BLaER1 (cell line): ENCODE data around the gene CTBP1.

ENCODE experiments used
- H3K27ac ChIP-seq: shearing (Covaris generic); formaldehyde crosslinking; 2 replicates; pipeline ENCODE4 v1.8.1; 2022
- H3K27me3 ChIP-seq: shearing (Covaris generic); formaldehyde crosslinking; 2 replicates; pipeline ENCODE4 v1.8.1; 2022
- H3K36me3 ChIP-seq: shearing (Covaris generic); formaldehyde crosslinking; 2 replicates; pipeline ENCODE4 v1.8.1; 2022
- H3K4me1 ChIP-seq: shearing (Covaris generic); formaldehyde crosslinking; 2 replicates; pipeline ENCODE4 v1.8.1; 2022
- H3K4me2 ChIP-seq: shearing (Covaris generic); formaldehyde crosslinking; 2 replicates; pipeline ENCODE4 v1.8.1; 2022
- H3K4me3 ChIP-seq: shearing (Covaris generic); formaldehyde crosslinking; 2 replicates; pipeline ENCODE4 v1.8.1; 2022
- H3K9ac ChIP-seq: shearing (Covaris generic); formaldehyde crosslinking; 2 replicates; pipeline ENCODE4 v1.8.1; 2022
- H3K9me3 ChIP-seq: shearing (Covaris generic); formaldehyde crosslinking; 2 replicates; pipeline ENCODE4 v1.8.1; 2022
- H4K20me1 ChIP-seq: shearing (Covaris generic); formaldehyde crosslinking; 2 replicates; pipeline ENCODE4 v1.8.1; 2022
- Cebpa-rat ChIP-seq: shearing (Covaris generic); IDR thresholded peaks from 2 replicates; pipeline ENCODE4 v1.8.1; 2022

The CTBP1 gene

DNA sequence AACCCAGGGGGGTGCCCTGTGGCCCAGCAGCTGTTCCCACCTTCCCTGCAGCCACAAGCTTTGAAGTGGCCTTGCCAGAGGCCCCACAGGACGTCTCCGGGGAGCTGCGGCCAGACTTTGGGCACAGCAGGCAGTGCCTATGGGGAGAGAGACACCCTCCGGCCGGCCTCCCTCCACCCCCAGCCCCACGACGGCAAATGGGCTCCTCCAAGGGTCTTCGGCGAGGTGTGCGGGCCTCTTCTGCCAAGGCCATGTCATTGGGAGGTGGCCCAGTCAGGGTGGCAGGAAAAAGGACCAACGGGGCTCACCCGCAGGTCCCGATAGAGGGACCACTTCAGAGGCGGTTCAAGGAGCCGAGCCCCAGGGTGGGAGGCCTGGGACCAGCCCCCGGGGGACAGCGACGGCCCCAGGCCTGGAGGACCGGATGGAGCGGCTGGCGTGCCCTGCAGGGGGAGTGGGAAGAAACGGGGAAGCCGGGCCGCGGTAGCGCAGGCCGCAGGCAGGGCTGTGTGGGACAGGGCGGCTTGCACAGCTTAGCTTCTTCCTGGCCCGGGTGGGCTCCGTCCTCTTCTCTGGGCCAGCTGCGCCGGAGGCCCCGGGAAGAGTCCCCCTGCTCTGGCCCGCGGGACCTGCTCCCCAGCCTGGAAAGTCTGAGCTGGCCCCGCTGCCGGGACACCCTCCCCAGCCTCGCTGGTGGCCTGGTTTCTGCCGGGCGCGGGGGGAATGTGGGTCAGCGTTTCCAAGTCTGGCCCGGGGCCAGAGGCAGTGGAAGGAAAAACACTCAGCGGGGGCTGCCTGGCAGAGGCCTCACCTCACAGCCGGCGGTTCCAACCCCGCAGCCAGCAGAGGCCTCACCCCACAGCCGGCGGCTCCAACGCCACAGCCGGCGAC lies 54.7 kb downstream of the CTBP1 start:
- Histone ChIP-seq H3K4me1 (peaks cover 28% of the 10 kb centered on the region), H3K9me3 (peaks cover 8% of the 10 kb centered on the region), H3K4me2 (peak overlapping the region; percentile 79), H4K20me1 (peaks cover 26% of the 10 kb centered on the region), H3K27ac (no peak overlapping the region), H3K4me3 (peak overlapping the region; percentile 23), H3K27me3 (peaks cover 23% of the 10 kb centered on the region), H3K36me3 (no peaks in the 10 kb centered on the region), H3K9ac (no peak overlapping the region)
- TF ChIP-seq Cebpa-rat: no peak

- 0 out of 2 replicates have a peak overlapping the region, but pooled peaks have one; percentile 23 for H3K4me3 ChIP-seq
- peak overlapping the region; percentile 79 for H3K4me2 ChIP-seq
- H3K9me3 ChIP-seq: peaks cover 8% of the 10 kb centered on the region
- H3K9ac ChIP-seq: no peak overlapping the region
- no peaks in the 10 kb centered on the region for H3K36me3 ChIP-seq
- H4K20me1 ChIP-seq: peaks cover 26% of the 10 kb centered on the region
- no peak for TF ChIP-seq Cebpa-rat
- H3K4me1 ChIP-seq: peaks cover 26% of the 10 kb centered on the region
- no peak overlapping the region for H3K27ac ChIP-seq
- H3K27me3 ChIP-seq: peaks cover 23% of the 10 kb centered on the region
Observed at GRCh38 chr4:1193206-1194009, 55.5 kb downstream of the CTBP1 start.

DNA sequence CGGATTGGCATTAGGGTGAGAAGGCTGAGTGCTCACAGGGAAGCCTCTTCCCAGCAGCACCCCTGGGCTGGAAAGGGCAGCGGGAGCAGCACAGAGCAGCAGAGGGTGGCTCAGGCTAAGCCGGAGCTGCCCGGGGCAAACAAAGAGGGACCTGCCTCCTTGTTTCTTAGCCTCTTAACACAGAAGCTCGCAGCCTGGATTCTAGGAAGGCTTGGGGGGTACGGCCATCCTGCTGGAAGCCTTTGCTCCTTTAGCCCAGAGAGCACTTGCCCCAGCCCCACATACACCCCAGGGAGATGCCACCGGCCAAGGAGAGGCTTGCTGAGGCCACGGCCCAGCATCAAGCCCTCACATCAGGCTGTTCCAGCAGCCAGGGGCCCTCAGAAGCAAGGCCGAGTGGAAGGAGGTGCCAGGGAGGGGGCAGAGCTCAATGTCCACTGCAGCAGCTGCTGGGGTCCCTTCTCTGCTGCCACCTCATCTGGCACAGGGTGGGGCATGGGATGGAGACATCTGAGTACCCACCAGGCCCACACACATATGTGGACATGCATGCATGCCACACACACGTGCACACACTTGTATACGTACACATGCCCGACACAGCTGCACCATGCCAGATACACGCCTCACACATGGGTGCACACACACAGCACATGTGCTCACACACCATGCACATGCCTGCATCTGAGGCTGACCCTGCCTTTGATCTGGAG lies 56.3 kb downstream of the CTBP1 start:
- Histone ChIP-seq H3K9ac (no peak overlapping the region), H4K20me1 (peaks cover 26% of the 10 kb centered on the region), H3K36me3 (no peaks in the 10 kb centered on the region), H3K27ac (no peak overlapping the region), H3K9me3 (peaks cover 8% of the 10 kb centered on the region), H3K4me2 (no peak overlapping the region), H3K27me3 (peaks cover 20% of the 10 kb centered on the region), H3K4me1 (peaks cover 26% of the 10 kb centered on the region), H3K4me3 (no peak overlapping the region)
- no peak for TF ChIP-seq Cebpa-rat

GRCh38 chr4:1192091-1192492 lies 56.8 kb downstream of the CTBP1 start:
- H3K4me3 ChIP-seq: no peak overlapping the region

GRCh38 chr4:1191621-1192020 lies 57.3 kb downstream of the CTBP1 start:
- TF ChIP-seq Cebpa-rat: no peak
- peaks cover 18% of the 10 kb centered on the region for H3K27me3 ChIP-seq
- H3K4me2 ChIP-seq: no peak overlapping the region
- no peak overlapping the region for H3K27ac ChIP-seq
- peaks cover 8% of the 10 kb centered on the region for H3K9me3 ChIP-seq
- H3K36me3 ChIP-seq: no peaks in the 10 kb centered on the region
- no peak overlapping the region for H3K9ac ChIP-seq
- no peak overlapping the region for H3K4me3 ChIP-seq
- H3K4me1 ChIP-seq: peaks cover 25% of the 10 kb centered on the region
- H4K20me1 ChIP-seq: peaks cover 26% of the 10 kb centered on the region

More at GRCh38 chr4:1192091-1192492, 56.8 kb downstream of the CTBP1 start:
- no peaks in the 10 kb centered on the region for H3K36me3 ChIP-seq
- no peak overlapping the region for H3K27ac ChIP-seq
- no peak overlapping the region for H3K4me2 ChIP-seq
- H3K9ac ChIP-seq: no peak overlapping the region
- H3K4me1 ChIP-seq: peaks cover 26% of the 10 kb centered on the region
- H4K20me1 ChIP-seq: peaks cover 26% of the 10 kb centered on the region
- H3K27me3 ChIP-seq: peaks cover 20% of the 10 kb centered on the region
- TF ChIP-seq Cebpa-rat: no peak
- peaks cover 8% of the 10 kb centered on the region for H3K9me3 ChIP-seq

GRCh38 chr4:1187182-1187581 lies 61.7 kb downstream of the CTBP1 start:
- Histone ChIP-seq H3K27ac (no peak overlapping the region), H3K9me3 (peaks cover 8% of the 10 kb centered on the region), H3K27me3 (peaks cover 4% of the 10 kb centered on the region; the same call in 1 of the 2 replicates), H3K36me3 (no peaks in the 10 kb centered on the region), H3K4me2 (no peak overlapping the region), H3K9ac (no peak overlapping the region), H3K4me3 (no peak overlapping the region), H4K20me1 (no peaks in the 10 kb centered on the region), H3K4me1 (peaks cover 19% of the 10 kb centered on the region)
- TF ChIP-seq Cebpa-rat: no peak

DNA sequence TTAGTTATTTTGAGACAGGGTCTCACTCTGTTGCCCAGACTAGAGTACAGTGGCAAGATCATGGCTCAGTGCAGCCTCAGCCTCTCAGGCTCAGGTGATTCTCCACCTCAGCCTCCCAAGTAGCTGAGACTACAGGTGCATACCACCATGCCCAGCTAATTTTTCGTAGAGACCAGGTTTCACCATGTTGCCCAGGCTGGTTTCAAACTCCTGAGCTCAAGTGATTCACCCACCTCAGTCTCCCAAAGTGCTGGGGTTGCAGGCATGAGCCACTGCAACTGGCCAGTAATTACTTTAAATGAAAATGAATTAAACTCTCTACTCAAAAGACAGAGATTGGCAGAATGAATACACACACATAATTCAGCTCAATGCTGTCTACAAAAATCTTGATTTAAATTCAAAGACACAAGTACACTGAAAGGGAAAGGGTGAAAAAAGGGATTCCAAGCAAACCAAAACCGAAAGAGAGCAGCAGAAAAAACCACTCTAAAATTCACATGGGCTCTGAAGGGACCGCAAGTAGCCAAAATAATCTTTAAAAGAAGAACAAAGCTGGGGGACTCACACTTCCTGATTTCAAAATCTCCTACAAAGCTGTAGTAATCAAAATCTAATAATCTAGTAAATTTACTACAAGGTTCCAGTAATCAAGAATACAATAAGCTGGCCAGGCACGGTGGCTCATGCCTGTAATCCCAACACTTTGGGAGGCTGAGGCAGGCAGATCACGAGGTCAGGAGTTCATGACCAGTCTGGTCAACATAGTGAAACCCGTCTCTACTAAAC lies 64.8 kb downstream of the CTBP1 start:
- peaks cover 20% of the 10 kb centered on the region for H3K4me1 ChIP-seq
- no peak overlapping the region for H3K27ac ChIP-seq
- no peaks in the 10 kb centered on the region for H4K20me1 ChIP-seq
- no peaks in the 10 kb centered on the region for H3K27me3 ChIP-seq
- peaks cover 27% of the 10 kb centered on the region for H3K9me3 ChIP-seq
- H3K4me2 ChIP-seq: peak overlapping the region; percentile 74
- no peak for TF ChIP-seq Cebpa-rat
- H3K9ac ChIP-seq: 0 out of 2 replicates have a peak overlapping the region, but pooled peaks have one; percentile 42
- H3K36me3 ChIP-seq: no peaks in the 10 kb centered on the region
- H3K4me3 ChIP-seq: no peak overlapping the region

DNA sequence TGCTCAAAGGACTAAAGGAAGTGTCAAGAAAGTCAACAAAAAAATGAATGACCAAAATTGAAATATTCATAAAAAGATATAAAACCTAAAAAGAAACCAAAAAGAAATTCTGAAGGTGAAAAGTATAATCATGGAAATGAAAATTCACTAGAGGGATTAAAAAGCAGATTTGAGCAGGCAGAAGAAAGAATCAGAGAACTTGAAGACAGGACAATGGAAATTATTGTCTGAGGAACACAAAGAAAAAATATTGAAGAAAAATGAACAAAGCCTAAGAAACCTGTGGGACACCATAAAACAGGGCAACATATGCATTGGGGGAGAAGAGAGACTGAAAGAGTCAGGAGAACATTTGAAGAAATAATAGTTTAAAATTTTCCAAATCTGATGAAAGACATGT lies 66.6 kb downstream of the CTBP1 start:
- Histone ChIP-seq H3K4me3 (no peak overlapping the region), H3K4me1 (peaks cover 39% of the 10 kb centered on the region), H3K27me3 (no peaks in the 10 kb centered on the region; the same call in 1 of the 2 replicates), H3K4me2 (no peak overlapping the region), H4K20me1 (no peaks in the 10 kb centered on the region), H3K36me3 (no peaks in the 10 kb centered on the region), H3K9ac (no peak overlapping the region), H3K9me3 (peaks cover 27% of the 10 kb centered on the region), H3K27ac (no peak overlapping the region)
- TF ChIP-seq Cebpa-rat: no peak

DNA sequence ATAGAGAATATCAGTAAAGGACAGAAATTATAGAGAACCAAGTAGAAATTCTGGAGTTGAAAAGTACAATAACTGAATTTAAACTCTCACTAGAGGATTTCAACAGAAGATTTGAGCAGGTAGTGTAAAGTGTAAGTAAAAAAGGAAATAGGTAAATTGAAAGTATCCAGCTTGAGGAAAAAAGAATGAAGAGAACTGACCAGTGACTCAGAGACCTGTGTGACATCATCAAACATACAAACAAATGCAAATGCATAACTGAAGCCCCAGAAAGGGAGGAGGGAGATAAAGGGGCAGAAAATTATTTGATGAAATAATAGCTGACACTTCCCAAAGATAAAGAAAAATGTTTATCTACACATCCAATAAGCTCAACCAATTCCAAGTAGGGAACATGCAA lies 68.3 kb downstream of the CTBP1 start:
- Histone ChIP-seq H3K27ac (no peak overlapping the region), H3K9ac (no peak overlapping the region), H3K4me1 (peaks cover 39% of the 10 kb centered on the region), H3K4me3 (no peak overlapping the region), H3K36me3 (no peaks in the 10 kb centered on the region), H3K9me3 (peaks cover 27% of the 10 kb centered on the region), H3K4me2 (no peak overlapping the region), H3K27me3 (no peaks in the 10 kb centered on the region; the same call in 1 of the 2 replicates), H4K20me1 (peaks cover 7% of the 10 kb centered on the region; the same call in 1 of the 2 replicates)
- no peak for TF ChIP-seq Cebpa-rat
